K562 (cell line): ENCODE data around the gene CEBPB. TPM values are rescaled to one million over a fixed set of nuclear protein-coding genes. Genes with fewer than 3 reads are reported as not detected.

Source experiments
- CHD7 ChIP-seq: fragments of 200-600 bp; sonication (generic); IDR thresholded peaks from one replicate; pipeline ENCODE4 v1.6.1; 2012; ENCODE audit warnings: mild to moderate bottlenecking, low read depth, low read length, inconsistent platforms
- MECOM ChIP-seq: fragments of 250-450 bp; sonication (Bioruptor Pico); IDR thresholded peaks from 2 replicates; pipeline ENCODE4 v1.8.0; 2022; ENCODE audit warnings: inconsistent platforms
- ZNF639 ChIP-seq, 2 experiments: fragments of 200-800 bp in 1 of 2; sonication (Bioruptor generic) in 1 of 2; sonication (generic) in 1 of 2; formaldehyde crosslinking in 1 of 2; IDR thresholded peaks in 1 of 2; conservative IDR thresholded peaks in 1 of 2; 2 replicates each; pipeline versions ENCODE4 v1.5.0 to v1.6.1; 2016 to 2020; ENCODE audit warnings: missing compliant biosample characterization in 1 of 2, missing genetic modification characterization in 1 of 2, missing genetic modification reagents in 1 of 2
- polyA plus RNA-seq, 8 experiments: library from polyadenylated mRNA; depleted of rRNA in 4 of 8; stranded (reverse) in 5 of 8; unstranded in 3 of 8; fragments of >200 nt; fragmentation: Nextera tagmentation in 2 of 8; fragmentation: Illumina TruSeq in 1 of 8; extraction: Ambion mirVana in 2 of 8; extraction: Trizol in 1 of 8; gene quantifications; 2 replicates each; pipeline versions ENCODE4 v1.2.1 to v1.2.3, GENCODE V29; 2011 to 2014; ENCODE audit warnings: inconsistent platforms in 1 of 8, missing spikeins in 1 of 8
- total RNA-seq, 7 experiments: library from RNA; depleted of rRNA in 6 of 7; stranded (reverse); fragments of >200 nt in 6 of 7; fragmentation: Illumina TruSeq in 2 of 7; extraction: Trizol in 2 of 7; gene quantifications; 2 replicates each; pipeline versions ENCODE4 v1.2.1 to v1.2.3, GENCODE V29; 2011 to 2021; ENCODE audit warnings: low replicate concordance in 1 of 7

The CEBPB gene
- total and polyA plus RNA-seq, 9 of the 15 experiments (the other 6 are each of a cell fraction or from before 2014, with no cell fraction given): 1.2 to 72.6 (median 7.8) TPM

- TF ChIP-seq CHD7 (no peak), ZNF639 (CRISPR knock-in tag; conservative IDR thresholded peaks at IDR 0.05 in 1 of 2, IDR thresholded peaks at IDR 0.05 in 1 of 2) (no peak), MECOM (CRISPR knock-in tag) (no peak)
These were observed 24.6 kb downstream of the CEBPB start (continued) for GRCh38 chr20:50215101-50215690.
